SK-N-MC (cell line): ENCODE measurements around the gene DST.

Experiments
- DNase-seq: peaks from one replicate; pipeline ENCODE4 v3.0.0-alpha.2; 2011; ENCODE audit warnings: low read depth, low spot score
- H3K27ac ChIP-seq: fragments of 200-600 bp; sonication (generic); 2 replicates; pipeline ENCODE4 v1.5.1; 2016; ENCODE audit warnings: mixed run types
- H3K36me3 ChIP-seq: fragments of 200-600 bp; sonication (generic); 2 replicates; pipeline ENCODE4 v1.6.1; 2017; ENCODE audit warnings: antibody characterized with exemption, low read length, mixed read lengths; ENCODE audit not compliant: insufficient read depth
- H3K4me3 ChIP-seq: fragments of 200-600 bp; sonication (generic); 2 replicates; pipeline ENCODE4 v1.5.1; 2016
- H3K9ac ChIP-seq: fragments of 200-600 bp; sonication (generic); 2 replicates; pipeline ENCODE4 v1.8.0; 2017; ENCODE audit warnings: mixed run types, mixed read lengths; ENCODE audit not compliant: insufficient read length
- H3K9me3 ChIP-seq: fragments of 200-600 bp; sonication (generic); 2 replicates; pipeline ENCODE4 v1.6.1; 2017; ENCODE audit warnings: low read depth, mild to moderate bottlenecking, antibody characterized with exemption, low read length, moderate library complexity, mixed read lengths
- EZH2 ChIP-seq: fragments of 200-600 bp; sonication (generic); IDR thresholded peaks from one replicate; pipeline ENCODE4 v1.6.1; 2017; ENCODE audit warnings: antibody characterized with exemption
- FOXP2 ChIP-seq: optimal IDR thresholded peaks from 2 replicates; pipeline ENCODE3; 2011; ENCODE audit warnings: mild to moderate bottlenecking, moderate library complexity; ENCODE audit not compliant: insufficient read depth; ENCODE audit errors: extremely low read length, control extremely low read depth
- POLR2AphosphoS5 ChIP-seq: IDR thresholded peaks from 2 replicates; pipeline ENCODE4 v1.6.1; 2012; ENCODE audit warnings: mild to moderate bottlenecking, low read depth, low read length, borderline replicate concordance

DST gene

GRCh38 chr6:56547687-56548086 is 95.0 kb downstream of the DST start:
- no peak overlapping the region for H3K27ac ChIP-seq
- no peaks in the 10 kb centered on the region for H3K9me3 ChIP-seq
- DNase-seq: no peak
- H3K9ac ChIP-seq: no peak overlapping the region
- TF ChIP-seq EZH2 (no peak), POLR2AphosphoS5 (no peak), FOXP2 (no peak)
- no peaks in the 10 kb centered on the region for H3K36me3 ChIP-seq
- no peak overlapping the region for H3K4me3 ChIP-seq

GRCh38 chr6:56542364-56543331 is 100.0 kb downstream of the DST start:
- H3K36me3 ChIP-seq: no peaks in the 10 kb centered on the region
- DNase-seq: peak; percentile 70
- H3K9me3 ChIP-seq: no peaks in the 10 kb centered on the region
- TF ChIP-seq FOXP2: no peak
- peak; percentile 76 for TF ChIP-seq POLR2AphosphoS5
- peak overlapping the region; percentile 93 for H3K4me3 ChIP-seq
- peak overlapping the region; percentile 84 for H3K9ac ChIP-seq
- peak overlapping the region; percentile 88 for H3K27ac ChIP-seq

- Histone ChIP-seq H3K27ac (peak overlapping the region; percentile 88), H3K4me3 (peak overlapping the region; percentile 93), H3K36me3 (no peaks in the 10 kb centered on the region), H3K9ac (peak overlapping the region; percentile 84), H3K9me3 (no peaks in the 10 kb centered on the region)
- DNase-seq: no peak
- no peak for TF ChIP-seq FOXP2
- no peak for TF ChIP-seq POLR2AphosphoS5
- TF ChIP-seq EZH2: no peak
These were observed 100.8 kb downstream of the DST start for GRCh38 chr6:56541741-56542360.

- no peak overlapping the region for H3K27ac ChIP-seq
- peak overlapping the region; percentile 93 for H3K4me3 ChIP-seq
- no peak for DNase-seq
- peaks cover 3% of the 10 kb centered on the region for H3K36me3 ChIP-seq
- H3K9me3 ChIP-seq: no peaks in the 10 kb centered on the region
- no peak for TF ChIP-seq EZH2
- TF ChIP-seq POLR2AphosphoS5: no peak
- no peak for TF ChIP-seq FOXP2
- peak overlapping the region; percentile 84 for H3K9ac ChIP-seq
These were observed 101.6 kb downstream of the DST start for GRCh38 chr6:56541030-56541600.

- Histone ChIP-seq H3K27ac (peak overlapping the region; percentile 22; the same call in 1 of the 2 replicates), H3K4me3 (peak overlapping the region; percentile 93), H3K9ac (peak overlapping the region; percentile 38), H3K9me3 (no peaks in the 10 kb centered on the region), H3K36me3 (peaks cover 8% of the 10 kb centered on the region)
- DNase-seq: no peak
- TF ChIP-seq EZH2 (no peak), POLR2AphosphoS5 (no peak), FOXP2 (no peak)
These were observed 102.3 kb downstream of the DST start for GRCh38 chr6:56540232-56541029.

- TF ChIP-seq EZH2 (no peak), POLR2AphosphoS5 (no peak), FOXP2 (no peak)
- H3K9ac ChIP-seq: peak overlapping the region; percentile 6
- DNase-seq: no peak
These were observed 103.1 kb downstream of the DST start for GRCh38 chr6:56539527-56540105.

GRCh38 chr6:56538851-56539250 is 103.8 kb downstream of the DST start:
- H3K36me3 ChIP-seq: peaks cover 14% of the 10 kb centered on the region
- peak overlapping the region; percentile 6 for H3K9ac ChIP-seq
- H3K27ac ChIP-seq: no peak overlapping the region
- H3K4me3 ChIP-seq: peak overlapping the region; percentile 93
- no peaks in the 10 kb centered on the region for H3K9me3 ChIP-seq
- TF ChIP-seq POLR2AphosphoS5: no peak
- no peak for TF ChIP-seq FOXP2
- TF ChIP-seq EZH2: no peak
- DNase-seq: no peak

More at GRCh38 chr6:56539527-56540105, 103.1 kb downstream of the DST start:
- H3K36me3 ChIP-seq: peaks cover 14% of the 10 kb centered on the region
- no peaks in the 10 kb centered on the region for H3K9me3 ChIP-seq
- H3K4me3 ChIP-seq: peak overlapping the region; percentile 93
- 0 out of 2 replicates have a peak overlapping the region, but pooled peaks have one; percentile 4 for H3K27ac ChIP-seq
